H1 (cell line): ENCODE data around the gene MAP3K3. TPM values are rescaled to one million over a fixed set of nuclear protein-coding genes. Genes with fewer than 3 reads are reported as not detected.

ENCODE experiments used
- E2F6 ChIP-seq: IDR thresholded peaks from 2 replicates; pipeline ENCODE4 v1.6.1; 2012; ENCODE audit warnings: inconsistent platforms
- KDM5A ChIP-seq: fragments of 200-600 bp; IDR thresholded peaks from 2 replicates; pipeline ENCODE4 v1.7.1; 2012; ENCODE audit warnings: mild to moderate bottlenecking, low read length, inconsistent platforms, mixed read lengths
- polyA plus RNA-seq, 7 experiments: library from polyadenylated mRNA; depleted of rRNA in 3 of 7; stranded (reverse) in 5 of 7; unstranded in 2 of 7; fragments of >200 nt in 5 of 7; fragments of 200-250 nt in 2 of 7; gene quantifications; 1 replicate in 5 of 7; 2 replicates in 1 of 7; 4 replicates in 1 of 7; pipeline versions ENCODE4 v1.2.1 to v1.2.3, GENCODE V29; 2011 to 2013; ENCODE audit warnings: missing spikeins in 2 of 7, mixed read lengths in 2 of 7
- total RNA-seq: library from RNA; stranded (reverse); fragmentation: NEBNext Ultra II Directional; extraction: Animal tissue kit (Norgen Biotek cat#: 25700); gene quantifications from 2 replicates; pipeline ENCODE4 v1.2.1, GENCODE V29; 2021

Gene MAP3K3
- total and polyA plus RNA-seq, 2 of the 8 experiments (the other 6 are each of a cell fraction or from before 2014, with no cell fraction given), result 10.3 to 21.0 TPM

- TF ChIP-seq E2F6 (no peak), KDM5A (no peak)
These were observed 100.2 kb downstream of the MAP3K3 start (continued) for GRCh38 chr17:63722403-63722802.
